ENCODE results near the gene PCNP.

- TF ChIP-seq, protein P1, sequence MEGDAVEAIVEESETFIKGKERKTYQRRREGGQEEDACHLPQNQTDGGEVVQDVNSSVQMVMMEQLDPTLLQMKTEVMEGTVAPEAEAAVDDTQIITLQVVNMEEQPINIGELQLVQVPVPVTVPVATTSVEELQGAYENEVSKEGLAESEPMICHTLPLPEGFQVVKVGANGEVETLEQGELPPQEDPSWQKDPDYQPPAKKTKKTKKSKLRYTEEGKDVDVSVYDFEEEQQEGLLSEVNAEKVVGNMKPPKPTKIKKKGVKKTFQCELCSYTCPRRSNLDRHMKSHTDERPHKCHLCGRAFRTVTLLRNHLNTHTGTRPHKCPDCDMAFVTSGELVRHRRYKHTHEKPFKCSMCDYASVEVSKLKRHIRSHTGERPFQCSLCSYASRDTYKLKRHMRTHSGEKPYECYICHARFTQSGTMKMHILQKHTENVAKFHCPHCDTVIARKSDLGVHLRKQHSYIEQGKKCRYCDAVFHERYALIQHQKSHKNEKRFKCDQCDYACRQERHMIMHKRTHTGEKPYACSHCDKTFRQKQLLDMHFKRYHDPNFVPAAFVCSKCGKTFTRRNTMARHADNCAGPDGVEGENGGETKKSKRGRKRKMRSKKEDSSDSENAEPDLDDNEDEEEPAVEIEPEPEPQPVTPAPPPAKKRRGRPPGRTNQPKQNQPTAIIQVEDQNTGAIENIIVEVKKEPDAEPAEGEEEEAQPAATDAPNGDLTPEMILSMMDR (IDR thresholded peaks at IDR 0.05): no peak
- TF ChIP-seq EP300 (IDR thresholded peaks at IDR 0.05) (peak; percentile 53 to 94), POLR2A (IDR thresholded peaks at IDR 0.05) (peak; percentile 32 to 73)
Measured at GRCh38 chr3:101561630-101562328, 12.2 kb upstream of the PCNP start, which contains the start of gene TRMT10C.

Data from tibial nerve (tissue), 4 donors.